Measurements from ENCODE around the gene GRM5.
"Not testable (repeated sequence)": the region's sequence is repeated elsewhere in the genome, so short reads cannot be mapped to it uniquely, and the experiment has no call there.

The GRM5 gene

DNA sequence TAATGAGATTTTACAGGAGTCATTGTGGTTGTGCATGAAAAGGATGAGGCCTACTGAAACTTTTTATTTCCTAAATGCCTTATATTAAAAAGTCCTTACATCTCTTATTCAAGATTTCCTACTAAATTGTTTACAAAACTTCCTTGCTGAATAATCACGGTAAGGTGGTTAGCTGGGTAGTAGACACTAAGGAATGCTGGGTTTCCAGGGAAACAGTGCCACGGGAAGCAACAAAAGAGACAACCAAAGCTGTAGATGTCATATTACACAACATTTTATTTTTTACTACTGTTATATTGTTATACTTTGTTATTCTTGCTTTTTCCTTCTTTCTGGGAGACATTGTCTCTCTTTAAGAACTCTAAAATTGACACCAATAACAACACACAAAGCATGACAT is 36.1 kb downstream of the GRM5 start:
- DNase-seq; H3K27ac ChIP-seq (ENCODE audit: insufficient read depth in 1 of 2, low read depth in 1 of 2, low read length in 2 of 2, poor library complexity in 1 of 2, severe bottlenecking in 2 of 2); CTCF ChIA-PET; H3K4me3 ChIP-seq (ENCODE audit: control insufficient read depth in 1 of 7, extremely low read depth in 1 of 7, insufficient read depth in 4 of 7, low read depth in 2 of 7, low read length in 6 of 7); POLR2A ChIA-PET; H3K36me3 ChIP-seq (ENCODE audit: control insufficient read depth in 4 of 4, insufficient read depth in 4 of 4, low read length in 3 of 4); H3K27me3 ChIP-seq (replicated peaks in 2 of 5; ENCODE audit: control insufficient read depth in 4 of 5, insufficient read depth in 5 of 5, low read length in 4 of 5); H3K4me1 ChIP-seq (ENCODE audit: control extremely low read depth in 1 of 4, control insufficient read depth in 4 of 4, insufficient read depth in 4 of 4, low read length in 3 of 4); H3K9me3 ChIP-seq (ENCODE audit: control extremely low read depth in 1 of 5, control insufficient read depth in 4 of 5, insufficient read depth in 2 of 5, low read depth in 1 of 5, low read length in 4 of 5): not testable (repeated sequence)
- WGBS (ENCODE audit: insufficient coverage), result no CpG with 5 or more reads among the region's 2 CpGs

DNA sequence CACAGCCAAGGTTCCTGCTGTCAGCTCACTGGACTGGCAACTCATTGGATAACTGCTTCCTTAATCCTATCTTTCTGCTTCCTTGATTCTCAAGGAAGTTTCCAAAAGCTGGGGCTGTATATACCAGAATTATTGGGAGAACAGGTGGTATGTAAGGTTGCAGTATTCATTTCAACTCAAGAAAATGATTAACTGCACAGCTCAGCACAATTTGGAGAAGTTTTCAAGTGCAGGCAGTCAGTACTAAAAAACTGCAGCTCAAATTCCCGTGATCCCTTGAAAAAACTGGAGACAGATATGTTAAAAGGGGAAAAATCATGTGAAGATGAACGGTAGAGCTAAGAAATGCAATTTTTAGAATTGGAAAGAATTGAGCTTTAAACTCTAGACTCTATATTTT is 44.4 kb downstream of the GRM5 start:
- WGBS (ENCODE audit: insufficient coverage), result 67% methylated on average over 1 of the region's 2 CpGs
- DNase-seq, result no peak
- Histone ChIP-seq H3K9me3 (ENCODE audit: control extremely low read depth in 1 of 5, control insufficient read depth in 4 of 5, insufficient read depth in 2 of 5, low read depth in 1 of 5, low read length in 4 of 5) (no peaks in the 10 kb centered on the region), H3K4me1 (ENCODE audit: control extremely low read depth in 1 of 4, control insufficient read depth in 4 of 4, insufficient read depth in 4 of 4, low read length in 3 of 4) (no peaks in the 10 kb centered on the region), H3K27ac (ENCODE audit: insufficient read depth in 1 of 2, low read depth in 1 of 2, low read length in 2 of 2, poor library complexity in 1 of 2, severe bottlenecking in 2 of 2) (no peak overlapping the region), H3K4me3 (ENCODE audit: control insufficient read depth in 1 of 7, extremely low read depth in 1 of 7, insufficient read depth in 4 of 7, low read depth in 2 of 7, low read length in 6 of 7) (no peak overlapping the region), H3K27me3 (replicated peaks in 2 of 5; ENCODE audit: control insufficient read depth in 4 of 5, insufficient read depth in 5 of 5, low read length in 4 of 5) (no peaks in the 10 kb centered on the region), H3K36me3 (ENCODE audit: control insufficient read depth in 4 of 4, insufficient read depth in 4 of 4, low read length in 3 of 4) (no peaks in the 10 kb centered on the region)
- POLR2A ChIA-PET, result no interaction called here
- CTCF ChIA-PET, result no interaction called here

DNA sequence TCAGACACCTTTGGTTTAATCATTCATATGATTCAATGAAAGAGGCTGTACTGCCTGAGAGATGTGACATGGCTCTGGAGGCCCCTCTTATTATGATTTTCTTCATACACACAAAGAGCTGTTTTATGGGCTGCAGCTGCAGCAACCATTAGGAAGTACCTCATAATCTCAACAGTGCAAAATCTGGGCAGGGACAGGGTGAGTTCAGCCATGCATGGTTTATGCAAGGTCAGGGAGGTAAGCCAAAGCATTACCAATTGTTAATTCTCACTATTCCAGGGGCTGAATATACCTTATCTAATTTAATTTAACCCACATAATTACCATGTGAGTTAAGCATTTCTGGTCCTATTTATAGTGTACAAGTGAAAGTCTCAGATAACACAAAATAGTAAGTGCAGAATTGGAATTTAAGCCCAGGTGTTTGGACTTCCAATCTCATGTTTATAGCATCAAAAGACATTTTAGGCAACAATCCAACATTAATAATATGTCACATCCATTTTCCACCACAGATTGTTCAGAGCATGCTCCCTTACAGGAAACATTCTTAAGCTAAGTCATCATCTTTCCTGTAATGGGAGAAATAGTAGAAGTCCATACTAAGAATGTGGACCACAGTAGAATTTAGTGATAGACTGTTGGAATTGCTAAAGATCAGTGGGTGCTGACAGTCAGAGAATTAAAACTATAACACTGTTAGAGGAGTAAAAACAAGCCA is 45.8 kb downstream of the GRM5 start:
- DNase-seq; H3K27me3 ChIP-seq (replicated peaks in 2 of 5; ENCODE audit: control insufficient read depth in 4 of 5, insufficient read depth in 5 of 5, low read length in 4 of 5); H3K36me3 ChIP-seq (ENCODE audit: control insufficient read depth in 4 of 4, insufficient read depth in 4 of 4, low read length in 3 of 4); POLR2A ChIA-PET; H3K27ac ChIP-seq (ENCODE audit: insufficient read depth in 1 of 2, low read depth in 1 of 2, low read length in 2 of 2, poor library complexity in 1 of 2, severe bottlenecking in 2 of 2); H3K4me3 ChIP-seq (ENCODE audit: control insufficient read depth in 1 of 7, extremely low read depth in 1 of 7, insufficient read depth in 4 of 7, low read depth in 2 of 7, low read length in 6 of 7); H3K9me3 ChIP-seq (ENCODE audit: control extremely low read depth in 1 of 5, control insufficient read depth in 4 of 5, insufficient read depth in 2 of 5, low read depth in 1 of 5, low read length in 4 of 5); H3K4me1 ChIP-seq (ENCODE audit: control extremely low read depth in 1 of 4, control insufficient read depth in 4 of 4, insufficient read depth in 4 of 4, low read length in 3 of 4); CTCF ChIA-PET: not testable (repeated sequence)

DNA sequence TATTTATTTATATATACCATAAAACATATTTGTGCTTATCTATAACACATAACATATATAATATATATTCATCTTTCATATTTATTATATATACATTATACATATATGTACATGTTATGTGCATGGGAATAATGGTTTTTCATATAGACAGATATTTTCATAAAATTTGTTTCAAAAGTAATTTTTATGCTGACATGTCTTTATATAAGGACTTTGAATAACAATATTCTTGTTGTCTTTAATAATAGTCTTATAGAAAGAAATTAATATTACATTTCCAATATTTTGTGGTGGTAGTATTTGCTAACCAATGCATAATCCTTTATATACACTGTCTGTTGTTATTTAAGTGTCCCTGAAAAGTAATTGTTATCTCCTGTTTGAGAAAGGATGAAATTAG is 49.6 kb downstream of the GRM5 start:
- H3K27ac ChIP-seq (ENCODE audit: insufficient read depth in 1 of 2, low read depth in 1 of 2, low read length in 2 of 2, poor library complexity in 1 of 2, severe bottlenecking in 2 of 2), result no peak overlapping the region
- no peak overlapping the region for H3K4me3 ChIP-seq (ENCODE audit: control insufficient read depth in 1 of 7, extremely low read depth in 1 of 7, insufficient read depth in 4 of 7, low read depth in 2 of 7, low read length in 6 of 7)
- no peaks in the 10 kb centered on the region for H3K4me1 ChIP-seq (ENCODE audit: control extremely low read depth in 1 of 4, control insufficient read depth in 4 of 4, insufficient read depth in 4 of 4, low read length in 3 of 4)
- ChIA-PET POLR2A (no interaction called here), CTCF (no interaction called here)
- H3K9me3 ChIP-seq (ENCODE audit: control extremely low read depth in 1 of 5, control insufficient read depth in 4 of 5, insufficient read depth in 2 of 5, low read depth in 1 of 5, low read length in 4 of 5), result no peaks in the 10 kb centered on the region
- no peaks in the 10 kb centered on the region for H3K36me3 ChIP-seq (ENCODE audit: control insufficient read depth in 4 of 4, insufficient read depth in 4 of 4, low read length in 3 of 4)
- no peak for DNase-seq
- H3K27me3 ChIP-seq (replicated peaks in 2 of 5; ENCODE audit: control insufficient read depth in 4 of 5, insufficient read depth in 5 of 5, low read length in 4 of 5), result no peaks in the 10 kb centered on the region

DNA sequence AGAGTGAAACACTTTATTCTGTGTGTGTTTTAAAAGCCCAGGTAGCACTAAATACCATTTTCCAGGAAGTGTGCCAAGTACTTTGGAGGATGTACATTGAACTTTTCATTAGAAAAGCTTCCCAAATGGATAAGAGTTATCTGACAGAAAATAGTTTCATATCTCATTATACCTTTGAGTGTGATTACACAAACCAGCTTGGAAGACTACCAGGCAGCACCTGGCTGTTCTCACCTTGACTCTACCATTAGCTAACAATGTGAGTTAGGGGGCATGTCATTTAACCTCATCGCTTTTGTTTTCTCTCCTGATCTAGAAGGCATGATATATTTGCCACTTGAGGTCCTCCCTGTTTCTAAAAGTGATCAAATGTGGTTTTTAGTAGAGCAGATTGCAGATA is 50.2 kb downstream of the GRM5 start:
- no CpG with 5 or more reads among the region's 1 CpG for WGBS (ENCODE audit: insufficient coverage)
- Histone ChIP-seq H3K4me3 (ENCODE audit: control insufficient read depth in 1 of 7, extremely low read depth in 1 of 7, insufficient read depth in 4 of 7, low read depth in 2 of 7, low read length in 6 of 7) (no peak overlapping the region), H3K27ac (ENCODE audit: insufficient read depth in 1 of 2, low read depth in 1 of 2, low read length in 2 of 2, poor library complexity in 1 of 2, severe bottlenecking in 2 of 2) (no peak overlapping the region), H3K36me3 (ENCODE audit: control insufficient read depth in 4 of 4, insufficient read depth in 4 of 4, low read length in 3 of 4) (no peaks in the 10 kb centered on the region), H3K9me3 (ENCODE audit: control extremely low read depth in 1 of 5, control insufficient read depth in 4 of 5, insufficient read depth in 2 of 5, low read depth in 1 of 5, low read length in 4 of 5) (no peaks in the 10 kb centered on the region), H3K27me3 (replicated peaks in 2 of 5; ENCODE audit: control insufficient read depth in 4 of 5, insufficient read depth in 5 of 5, low read length in 4 of 5) (no peaks in the 10 kb centered on the region), H3K4me1 (ENCODE audit: control extremely low read depth in 1 of 4, control insufficient read depth in 4 of 4, insufficient read depth in 4 of 4, low read length in 3 of 4) (no peaks in the 10 kb centered on the region)
- ChIA-PET CTCF (no interaction called here), POLR2A (no interaction called here)
- DNase-seq, result no peak

DNA sequence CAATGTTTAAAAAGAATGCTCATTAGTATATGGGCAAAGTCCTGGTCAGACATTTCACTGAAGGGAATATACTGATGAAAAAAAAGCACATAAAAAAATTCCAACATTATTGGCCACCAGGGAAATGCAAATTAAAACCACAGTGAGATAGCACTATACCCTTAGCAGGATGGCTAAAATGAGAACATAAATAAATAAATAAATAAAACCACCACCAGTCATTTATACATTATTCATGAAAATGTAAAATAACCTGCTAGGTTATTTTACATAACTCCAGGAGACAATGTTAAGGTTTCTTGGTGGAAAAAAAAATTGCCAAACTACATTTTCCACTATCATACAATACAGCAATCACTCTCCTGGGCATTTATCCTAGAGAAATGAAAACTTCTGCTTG is 64.9 kb downstream of the GRM5 start:
- H3K36me3 ChIP-seq (ENCODE audit: control insufficient read depth in 4 of 4, insufficient read depth in 4 of 4, low read length in 3 of 4); H3K27me3 ChIP-seq (replicated peaks in 2 of 5; ENCODE audit: control insufficient read depth in 4 of 5, insufficient read depth in 5 of 5, low read length in 4 of 5); H3K9me3 ChIP-seq (ENCODE audit: control extremely low read depth in 1 of 5, control insufficient read depth in 4 of 5, insufficient read depth in 2 of 5, low read depth in 1 of 5, low read length in 4 of 5); CTCF ChIA-PET; H3K4me3 ChIP-seq (ENCODE audit: control insufficient read depth in 1 of 7, extremely low read depth in 1 of 7, insufficient read depth in 4 of 7, low read depth in 2 of 7, low read length in 6 of 7); POLR2A ChIA-PET; DNase-seq; H3K4me1 ChIP-seq (ENCODE audit: control extremely low read depth in 1 of 4, control insufficient read depth in 4 of 4, insufficient read depth in 4 of 4, low read length in 3 of 4); H3K27ac ChIP-seq (ENCODE audit: insufficient read depth in 1 of 2, low read depth in 1 of 2, low read length in 2 of 2, poor library complexity in 1 of 2, severe bottlenecking in 2 of 2): not testable (repeated sequence)

DNA sequence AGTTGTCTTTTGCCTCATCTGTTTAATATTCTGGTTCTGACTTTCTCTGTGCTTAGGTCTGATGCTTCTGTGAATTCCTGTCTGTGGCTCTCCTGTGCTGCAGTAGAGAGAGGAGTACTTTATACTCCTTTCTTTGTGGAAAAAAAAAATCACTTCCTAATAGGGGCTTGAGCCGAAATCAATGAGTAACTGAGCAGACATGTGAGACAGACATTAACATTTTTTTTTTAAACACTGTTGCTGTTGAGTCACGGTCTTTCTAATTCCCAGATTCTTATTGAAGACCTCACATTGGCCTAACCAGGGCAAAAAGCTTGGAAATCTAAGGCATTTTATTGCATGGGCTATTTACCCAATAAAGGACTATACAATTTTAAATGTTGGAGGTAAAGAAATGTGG is 86.1 kb downstream of the GRM5 start:
- H3K27me3 ChIP-seq (replicated peaks in 2 of 5; ENCODE audit: control insufficient read depth in 4 of 5, insufficient read depth in 5 of 5, low read length in 4 of 5), result no peaks in the 10 kb centered on the region
- ChIA-PET POLR2A (no interaction called here), CTCF (no interaction called here)
- no peaks in the 10 kb centered on the region for H3K4me1 ChIP-seq (ENCODE audit: control extremely low read depth in 1 of 4, control insufficient read depth in 4 of 4, insufficient read depth in 4 of 4, low read length in 3 of 4)
- H3K27ac ChIP-seq (ENCODE audit: insufficient read depth in 1 of 2, low read depth in 1 of 2, low read length in 2 of 2, poor library complexity in 1 of 2, severe bottlenecking in 2 of 2), result no peak overlapping the region
- WGBS (ENCODE audit: insufficient coverage), result 82% methylated on average over 2 of the region's 2 CpGs
- DNase-seq, result no peak
- no peak overlapping the region for H3K4me3 ChIP-seq (ENCODE audit: control insufficient read depth in 1 of 7, extremely low read depth in 1 of 7, insufficient read depth in 4 of 7, low read depth in 2 of 7, low read length in 6 of 7)
- no peaks in the 10 kb centered on the region for H3K9me3 ChIP-seq (ENCODE audit: control extremely low read depth in 1 of 5, control insufficient read depth in 4 of 5, insufficient read depth in 2 of 5, low read depth in 1 of 5, low read length in 4 of 5)
- H3K36me3 ChIP-seq (ENCODE audit: control insufficient read depth in 4 of 4, insufficient read depth in 4 of 4, low read length in 3 of 4), result no peaks in the 10 kb centered on the region

All from common myeloid progenitor, CD34-positive (primary cell).